Astrocyte of the spinal cord (primary cell): ENCODE measurements around the gene GNAQ.
A peak's percentile ranks its signal among the peaks of the same experiment; 100 is the strongest.

ENCODE experiments used
- DNase-seq: peaks from one replicate; pipeline ENCODE4 v3.0.0; 2011; ENCODE audit warnings: low read depth, low spot score
- H3K4me3 ChIP-seq: 2 replicates; pipeline ENCODE4 v1.5.1; 2011; ENCODE audit warnings: low read depth, mild to moderate bottlenecking, low read length, moderate library complexity
- CTCF ChIP-seq: IDR thresholded peaks from 2 replicates; pipeline ENCODE4 v1.5.1; 2012; ENCODE audit warnings: low read depth, mild to moderate bottlenecking, low read length, inconsistent platforms
- in situ Hi-C: cut with HindIII; loops from 2 replicates; pipeline ENCODE4 v1.10.0; 2017; ENCODE audit warnings: low sequenced_read_pairs

The GNAQ gene

DNA sequence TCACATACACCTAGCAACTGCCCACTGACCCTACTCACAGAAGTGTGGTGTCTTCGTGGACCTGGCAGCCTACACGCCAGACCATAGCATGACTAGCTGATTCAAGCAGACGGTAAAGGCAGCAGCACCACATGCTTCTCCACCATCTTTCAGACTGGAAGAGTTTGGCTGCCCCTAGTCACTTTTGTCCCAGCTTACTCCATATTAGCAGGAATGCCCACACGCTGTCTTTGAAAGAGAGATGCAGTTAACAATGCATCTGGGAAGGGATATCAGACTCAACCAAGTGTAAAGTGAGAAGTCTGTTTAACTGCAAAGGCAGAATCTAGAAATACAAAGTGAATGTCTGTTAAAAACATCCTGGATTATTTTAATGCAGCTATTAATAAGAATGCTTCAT lies 206.2 kb downstream of the GNAQ start:
- DNase-seq, result no peak
- H3K4me3 ChIP-seq, result no peak overlapping the region
- in situ Hi-C loops, result no loop called here
- no peak for TF ChIP-seq CTCF

DNA sequence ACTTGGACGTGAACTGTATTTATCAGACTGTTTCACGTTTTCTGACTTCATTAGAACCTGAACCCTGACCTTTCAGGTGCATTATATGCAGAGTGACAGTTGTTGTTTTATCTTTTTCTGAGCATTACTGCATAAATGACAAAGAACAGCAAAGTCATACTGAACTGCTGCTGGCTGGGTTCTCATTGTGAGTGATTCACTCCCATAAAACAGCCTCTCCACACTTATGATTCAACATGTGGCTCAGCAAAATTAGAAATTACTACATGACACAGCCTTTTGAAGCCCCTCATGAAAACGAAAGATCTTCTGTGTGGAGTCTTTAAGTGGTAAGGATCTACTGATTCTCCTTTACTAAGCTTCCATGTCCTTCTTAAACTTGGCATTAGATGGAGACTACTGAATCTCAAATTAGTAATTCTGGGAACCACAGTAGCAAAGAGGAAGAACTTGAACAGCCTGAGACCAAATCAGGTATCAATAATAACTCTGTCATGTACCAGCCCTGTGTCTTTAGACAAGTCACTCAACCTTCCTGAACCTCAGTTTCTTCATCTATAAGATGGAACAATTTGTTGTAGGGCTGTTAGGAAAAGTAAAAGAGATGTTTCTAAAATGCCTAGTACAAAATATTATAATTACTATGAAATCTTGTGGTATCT lies 211.2 kb downstream of the GNAQ start:
- DNase-seq, result peak; percentile 77
- TF ChIP-seq CTCF, result no peak
- H3K4me3 ChIP-seq, result no peak overlapping the region
- in situ Hi-C loops, result no loop called here

GRCh38 chr9:77819657-77820056 lies 212.0 kb downstream of the GNAQ start:
- in situ Hi-C loops, result no loop called here
- no peak for TF ChIP-seq CTCF
- DNase-seq, result no peak
- no peak overlapping the region for H3K4me3 ChIP-seq

GRCh38 chr9:77817590-77818311 lies 213.9 kb downstream of the GNAQ start:
- no peak for TF ChIP-seq CTCF
- in situ Hi-C loops, result no loop called here

GRCh38 chr9:77816641-77817341 lies 214.8 kb downstream of the GNAQ start:
- DNase-seq, result no peak
- TF ChIP-seq CTCF, result no peak
- in situ Hi-C loops, result no loop called here
- no peak overlapping the region for H3K4me3 ChIP-seq

More at GRCh38 chr9:77817590-77818311, 213.9 kb downstream of the GNAQ start:
- H3K4me3 ChIP-seq, result no peak overlapping the region
- DNase-seq, result no peak

- no peak for DNase-seq
- in situ Hi-C loops, result no loop called here
- TF ChIP-seq CTCF, result no peak
- H3K4me3 ChIP-seq, result no peak overlapping the region
These were observed 216.4 kb downstream of the GNAQ start for GRCh38 chr9:77815260-77815659.
